OCI-LY1 (cell line): ENCODE measurements around the gene MSH3.

ENCODE experiments used
- EZH2 ChIP-seq: fragments of 200-600 bp; sonication (generic), shearing (Covaris generic); IDR thresholded peaks from 2 replicates; pipeline ENCODE4 v1.8.0; 2017; ENCODE audit warnings: borderline replicate concordance, mixed run types, mild to moderate bottlenecking, antibody characterized with exemption, low read length, moderate library complexity, mixed read lengths
- TF ChIP-seq, protein P1 (sequence below): fragments of 200-600 bp; sonication (generic), shearing (Covaris generic); IDR thresholded peaks from 2 replicates; pipeline ENCODE4 v1.5.1; 2017; ENCODE audit warnings: mild to moderate bottlenecking, antibody characterized with exemption, low read length, moderate library complexity, mixed read lengths

DNA sequence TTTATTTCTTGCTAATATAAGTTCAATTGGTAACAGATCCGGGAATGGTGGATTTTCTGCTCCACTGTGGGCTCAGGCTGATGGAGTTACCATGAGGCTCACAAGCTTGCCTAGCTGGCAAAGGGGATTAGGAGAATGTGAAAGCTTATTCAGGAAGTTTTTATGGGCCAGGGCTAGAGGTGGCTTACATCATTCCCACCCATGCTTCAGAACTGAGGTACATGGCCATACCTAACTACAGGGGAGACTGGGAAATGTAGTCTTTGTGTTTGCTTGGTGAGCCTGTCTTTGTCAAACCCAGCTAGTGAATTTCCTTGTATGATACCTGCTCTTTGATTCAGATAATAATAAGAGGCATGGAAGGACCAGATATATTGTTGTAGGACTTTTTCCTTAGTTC is 106.2 kb downstream of the MSH3 start:
- TF ChIP-seq, protein P1, sequence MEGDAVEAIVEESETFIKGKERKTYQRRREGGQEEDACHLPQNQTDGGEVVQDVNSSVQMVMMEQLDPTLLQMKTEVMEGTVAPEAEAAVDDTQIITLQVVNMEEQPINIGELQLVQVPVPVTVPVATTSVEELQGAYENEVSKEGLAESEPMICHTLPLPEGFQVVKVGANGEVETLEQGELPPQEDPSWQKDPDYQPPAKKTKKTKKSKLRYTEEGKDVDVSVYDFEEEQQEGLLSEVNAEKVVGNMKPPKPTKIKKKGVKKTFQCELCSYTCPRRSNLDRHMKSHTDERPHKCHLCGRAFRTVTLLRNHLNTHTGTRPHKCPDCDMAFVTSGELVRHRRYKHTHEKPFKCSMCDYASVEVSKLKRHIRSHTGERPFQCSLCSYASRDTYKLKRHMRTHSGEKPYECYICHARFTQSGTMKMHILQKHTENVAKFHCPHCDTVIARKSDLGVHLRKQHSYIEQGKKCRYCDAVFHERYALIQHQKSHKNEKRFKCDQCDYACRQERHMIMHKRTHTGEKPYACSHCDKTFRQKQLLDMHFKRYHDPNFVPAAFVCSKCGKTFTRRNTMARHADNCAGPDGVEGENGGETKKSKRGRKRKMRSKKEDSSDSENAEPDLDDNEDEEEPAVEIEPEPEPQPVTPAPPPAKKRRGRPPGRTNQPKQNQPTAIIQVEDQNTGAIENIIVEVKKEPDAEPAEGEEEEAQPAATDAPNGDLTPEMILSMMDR, result no peak
- TF ChIP-seq EZH2, result no peak
